Measurements from ENCODE around the gene TIMP2. TPM values are rescaled to one million over a fixed set of nuclear protein-coding genes. Genes with fewer than 3 reads are reported as not detected.
"Not testable (repeated sequence)": the region's sequence is repeated elsewhere in the genome, so short reads cannot be mapped to it uniquely, and the experiment has no call there.

TIMP2 gene
- total RNA-seq, 1 donor from 2014 or later, result 109 TPM

DNA sequence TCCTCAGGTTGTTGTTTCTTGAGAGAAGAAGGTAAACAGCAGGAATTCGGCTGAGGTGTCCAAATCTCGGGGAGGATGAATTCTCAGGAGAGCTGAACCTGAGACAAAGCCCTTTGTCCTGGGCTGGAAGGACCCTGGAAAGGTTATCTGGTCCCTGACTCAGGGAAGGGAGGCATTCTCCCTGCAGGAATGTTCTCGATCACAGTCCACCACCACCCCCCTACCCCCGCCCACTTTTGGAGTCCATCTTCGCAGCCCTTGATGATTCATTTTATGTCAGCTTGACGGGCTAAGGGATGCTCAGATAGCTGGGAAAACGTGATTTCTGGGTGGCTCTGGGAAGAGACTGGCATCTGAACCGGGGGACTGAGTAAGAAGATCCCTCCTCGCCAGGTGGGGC, 20.8 kb downstream of the TIMP2 start:
- no peak overlapping the region for H3K27ac Mint-ChIP-seq
- TF ChIP-seq, protein P1, sequence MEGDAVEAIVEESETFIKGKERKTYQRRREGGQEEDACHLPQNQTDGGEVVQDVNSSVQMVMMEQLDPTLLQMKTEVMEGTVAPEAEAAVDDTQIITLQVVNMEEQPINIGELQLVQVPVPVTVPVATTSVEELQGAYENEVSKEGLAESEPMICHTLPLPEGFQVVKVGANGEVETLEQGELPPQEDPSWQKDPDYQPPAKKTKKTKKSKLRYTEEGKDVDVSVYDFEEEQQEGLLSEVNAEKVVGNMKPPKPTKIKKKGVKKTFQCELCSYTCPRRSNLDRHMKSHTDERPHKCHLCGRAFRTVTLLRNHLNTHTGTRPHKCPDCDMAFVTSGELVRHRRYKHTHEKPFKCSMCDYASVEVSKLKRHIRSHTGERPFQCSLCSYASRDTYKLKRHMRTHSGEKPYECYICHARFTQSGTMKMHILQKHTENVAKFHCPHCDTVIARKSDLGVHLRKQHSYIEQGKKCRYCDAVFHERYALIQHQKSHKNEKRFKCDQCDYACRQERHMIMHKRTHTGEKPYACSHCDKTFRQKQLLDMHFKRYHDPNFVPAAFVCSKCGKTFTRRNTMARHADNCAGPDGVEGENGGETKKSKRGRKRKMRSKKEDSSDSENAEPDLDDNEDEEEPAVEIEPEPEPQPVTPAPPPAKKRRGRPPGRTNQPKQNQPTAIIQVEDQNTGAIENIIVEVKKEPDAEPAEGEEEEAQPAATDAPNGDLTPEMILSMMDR (IDR thresholded peaks at IDR 0.05; ENCODE audit: unreplicated experiment), result no peak
- no peaks in the 10 kb centered on the region for H3K27me3 Mint-ChIP-seq (ENCODE audit: low read depth)
- DNase-seq (ENCODE audit: low spot score in 2 of 2, unreplicated experiment in 2 of 2), result no peak
- no peak overlapping the region for H3K4me3 Mint-ChIP-seq
- peaks cover 11% of the 10 kb centered on the region for H3K4me1 Mint-ChIP-seq
- H3K36me3 Mint-ChIP-seq, result peaks cover 8% of the 10 kb centered on the region
- no peaks in the 10 kb centered on the region for H3K9me3 Mint-ChIP-seq

DNA sequence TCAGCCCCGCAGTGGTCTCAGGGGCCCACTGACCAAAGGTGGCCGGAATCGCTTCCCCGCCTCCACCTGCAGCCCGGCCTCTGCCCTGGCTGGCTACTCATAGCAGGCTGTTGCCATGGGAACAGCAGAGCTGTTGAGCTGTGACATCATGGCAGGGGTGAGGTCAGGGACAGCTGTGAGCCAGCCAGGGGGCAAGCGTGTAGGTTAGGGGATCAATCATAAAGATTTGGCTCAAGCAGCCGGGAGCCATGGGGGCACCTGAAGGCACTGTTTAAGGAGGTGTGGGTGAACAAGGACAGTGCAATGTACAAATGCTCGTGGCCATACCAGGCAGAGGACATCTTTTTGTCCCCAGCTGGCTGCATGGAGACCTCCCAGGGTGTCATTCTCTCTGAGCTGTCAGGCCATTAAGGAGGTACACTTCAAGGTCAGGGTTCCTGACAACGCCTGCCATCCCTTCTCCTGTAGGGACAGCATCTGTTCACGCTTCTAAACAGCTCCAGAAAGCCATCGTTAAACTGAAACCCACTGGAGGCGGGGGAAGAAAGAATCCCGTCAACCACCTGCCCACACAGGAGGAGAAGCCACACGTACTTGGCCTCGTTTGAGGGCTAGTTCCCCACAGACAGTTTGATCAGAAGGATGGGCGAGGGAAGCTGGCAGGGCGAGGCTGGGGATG, 21.9 kb downstream of the TIMP2 start, which contains the start of gene CEP295NL:
Gene CEP295NL, minus strand, starts transcription at position 101 of the 679 bp plus-strand sequence. CDS start 1,373 bp downstream, outside the sequence.
- H3K27me3 Mint-ChIP-seq (ENCODE audit: low read depth), result no peaks in the 10 kb centered on the region
- H3K9me3 Mint-ChIP-seq, result no peaks in the 10 kb centered on the region
- H3K27ac Mint-ChIP-seq, result no peak within 1 kb of the TSS
- no peak within 1 kb of the TSS for H3K4me3 Mint-ChIP-seq
- peaks cover 17% of the 10 kb centered on the region for H3K4me1 Mint-ChIP-seq
- no peak for DNase-seq (ENCODE audit: low spot score in 2 of 2, unreplicated experiment in 2 of 2)
- peaks cover 8% of the 10 kb centered on the region for H3K36me3 Mint-ChIP-seq
- TF ChIP-seq, protein P1 (IDR thresholded peaks at IDR 0.05; ENCODE audit: unreplicated experiment), result no peak

DNA sequence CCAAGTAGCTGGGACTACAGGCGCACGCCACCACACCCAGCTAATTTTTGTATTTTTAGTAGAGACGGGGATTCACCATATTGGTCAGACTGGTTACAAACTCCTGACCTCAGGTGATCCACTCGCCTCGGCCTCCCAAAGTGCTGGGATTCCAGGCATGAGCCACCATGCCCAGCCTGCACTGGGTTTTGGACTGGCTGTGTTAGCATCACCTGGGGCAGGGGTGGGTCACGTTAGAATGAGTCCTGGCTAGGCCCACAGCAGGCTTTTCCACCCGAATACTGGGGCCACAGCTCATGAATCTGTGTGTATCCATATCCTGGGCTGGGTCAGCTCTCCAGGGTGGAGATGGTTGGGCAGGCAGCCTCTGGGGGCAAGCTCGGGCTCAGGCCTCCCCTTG, 23.0 kb downstream of the TIMP2 start:
- peaks cover 17% of the 10 kb centered on the region for H3K4me1 Mint-ChIP-seq
- H3K27ac Mint-ChIP-seq; H3K4me3 Mint-ChIP-seq; H3K36me3 Mint-ChIP-seq; H3K9me3 Mint-ChIP-seq; DNase-seq (ENCODE audit: low spot score in 2 of 2, unreplicated experiment in 2 of 2); H3K27me3 Mint-ChIP-seq (ENCODE audit: low read depth): not testable (repeated sequence)

DNA sequence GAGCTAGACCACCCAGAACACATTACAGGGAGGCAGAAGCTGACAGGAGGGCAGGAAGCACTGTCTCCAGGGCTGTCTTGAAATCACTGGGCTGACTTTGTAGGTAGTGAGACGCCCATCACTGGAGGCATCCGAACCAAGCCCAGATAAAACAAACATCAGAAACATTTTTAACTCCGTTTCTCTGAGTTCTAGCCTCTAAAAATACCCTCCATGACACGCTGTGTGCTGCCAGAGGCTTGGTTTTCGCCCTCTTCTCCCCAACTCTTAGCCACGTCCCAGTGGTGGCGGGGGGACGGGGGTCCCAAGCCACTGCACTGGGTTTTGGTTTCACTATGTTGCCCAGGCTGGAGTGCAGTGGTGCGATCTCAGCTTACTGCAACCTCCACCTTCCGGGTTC, 23.4 kb downstream of the TIMP2 start:
- no peak for DNase-seq (ENCODE audit: low spot score in 2 of 2, unreplicated experiment in 2 of 2)
- Mint-ChIP-seq H3K9me3 (no peaks in the 10 kb centered on the region), H3K27me3 (ENCODE audit: low read depth) (no peaks in the 10 kb centered on the region), H3K4me3 (no peak overlapping the region), H3K27ac (no peak overlapping the region), H3K4me1 (peaks cover 17% of the 10 kb centered on the region), H3K36me3 (peaks cover 8% of the 10 kb centered on the region)
- TF ChIP-seq, protein P1 (IDR thresholded peaks at IDR 0.05; ENCODE audit: unreplicated experiment), result no peak

DNA sequence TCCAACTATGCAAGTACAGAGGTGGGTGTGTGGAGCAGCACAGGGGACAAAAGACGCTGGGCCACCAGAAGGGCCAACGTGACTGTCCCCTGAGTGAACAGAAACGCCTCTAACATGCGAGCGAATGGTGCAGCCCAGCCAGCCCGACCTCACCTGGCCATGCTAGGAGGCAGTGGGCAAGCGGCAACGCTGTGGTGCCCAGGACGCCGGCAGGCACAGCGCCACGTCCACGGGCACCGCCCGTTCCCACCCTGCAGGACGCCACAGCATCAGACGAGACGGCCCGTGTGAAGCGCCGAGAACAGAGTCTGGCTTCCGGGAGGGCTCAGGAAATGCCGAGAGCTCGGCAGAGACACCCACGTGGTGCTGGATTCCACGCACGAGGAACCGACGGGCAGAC, 24.4 kb downstream of the TIMP2 start:
- Mint-ChIP-seq H3K27me3 (ENCODE audit: low read depth) (no peaks in the 10 kb centered on the region), H3K27ac (no peak overlapping the region), H3K9me3 (no peaks in the 10 kb centered on the region), H3K4me3 (no peak overlapping the region), H3K36me3 (peaks cover 8% of the 10 kb centered on the region), H3K4me1 (peaks cover 17% of the 10 kb centered on the region)
- DNase-seq (ENCODE audit: low spot score in 2 of 2, unreplicated experiment in 2 of 2), result no peak
- TF ChIP-seq, protein P1 (IDR thresholded peaks at IDR 0.05; ENCODE audit: unreplicated experiment), result no peak

DNA sequence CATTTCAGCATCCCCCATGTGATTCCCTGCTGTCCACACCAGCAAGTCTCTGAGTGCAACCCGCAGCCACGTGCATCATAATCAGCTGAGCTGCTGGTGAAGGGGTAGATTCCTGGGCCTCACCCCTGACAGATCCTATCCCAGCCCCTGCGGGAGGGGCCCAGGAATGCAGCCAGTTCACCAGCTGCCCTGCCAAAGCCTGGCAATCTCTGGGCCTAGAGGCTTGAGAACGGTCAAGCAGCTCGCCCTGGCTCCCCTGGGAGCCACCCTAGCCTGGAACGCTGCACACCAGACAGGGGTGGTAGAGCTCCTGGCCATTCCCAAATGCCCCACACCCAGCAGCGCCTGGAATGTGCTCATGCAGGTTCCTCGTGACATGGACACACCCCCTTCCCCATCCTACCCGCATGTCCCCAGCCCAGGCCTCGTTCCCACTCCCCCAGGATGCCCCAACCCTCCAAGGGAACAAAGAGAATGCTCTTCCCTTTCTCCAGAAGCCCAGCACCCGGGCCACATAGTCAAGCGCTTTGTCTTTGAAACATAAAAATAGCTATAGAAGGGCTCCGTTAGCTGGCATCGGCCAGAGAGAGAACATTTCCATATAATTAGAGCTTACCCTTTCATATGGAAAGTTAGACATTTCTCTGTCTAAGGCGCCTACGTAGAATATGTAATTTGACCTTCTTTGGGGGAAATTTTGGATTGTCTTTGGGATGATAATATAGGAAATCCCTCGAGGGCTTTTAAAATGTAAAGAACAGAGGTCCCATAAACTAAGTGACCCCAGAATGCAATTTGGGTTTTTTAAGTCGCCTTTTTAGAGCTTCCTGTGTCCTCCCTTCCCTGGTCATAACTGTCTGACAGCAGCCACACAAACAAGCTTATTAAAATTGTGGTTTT, 25.6 kb downstream of the TIMP2 start:
- TF ChIP-seq, protein P1 (IDR thresholded peaks at IDR 0.05; ENCODE audit: unreplicated experiment), result no peak
- Mint-ChIP-seq H3K9me3 (no peaks in the 10 kb centered on the region), H3K4me3 (no peak overlapping the region), H3K27me3 (ENCODE audit: low read depth) (no peaks in the 10 kb centered on the region), H3K4me1 (peaks cover 17% of the 10 kb centered on the region), H3K36me3 (peaks cover 8% of the 10 kb centered on the region), H3K27ac (peak overlapping the region; percentile 81)
- no peak for DNase-seq (ENCODE audit: low spot score in 2 of 2, unreplicated experiment in 2 of 2)
